GM19023 (cell line): Measurements from ENCODE around the gene CRYBB2.
"Not testable (repeated sequence)": the region's sequence is repeated elsewhere in the genome, so short reads cannot be mapped to it uniquely, and the experiment has no call there.

Experiments used
- ATAC-seq: cut with Tn5 transposase; IDR thresholded peaks from one replicate; pipeline ENCODE4 v1.9.1; 2021; ENCODE audit warnings: mild to moderate bottlenecking, moderate library complexity; ENCODE audit not compliant: unreplicated experiment

Gene CRYBB2, protein sequence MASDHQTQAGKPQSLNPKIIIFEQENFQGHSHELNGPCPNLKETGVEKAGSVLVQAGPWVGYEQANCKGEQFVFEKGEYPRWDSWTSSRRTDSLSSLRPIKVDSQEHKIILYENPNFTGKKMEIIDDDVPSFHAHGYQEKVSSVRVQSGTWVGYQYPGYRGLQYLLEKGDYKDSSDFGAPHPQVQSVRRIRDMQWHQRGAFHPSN

DNA sequence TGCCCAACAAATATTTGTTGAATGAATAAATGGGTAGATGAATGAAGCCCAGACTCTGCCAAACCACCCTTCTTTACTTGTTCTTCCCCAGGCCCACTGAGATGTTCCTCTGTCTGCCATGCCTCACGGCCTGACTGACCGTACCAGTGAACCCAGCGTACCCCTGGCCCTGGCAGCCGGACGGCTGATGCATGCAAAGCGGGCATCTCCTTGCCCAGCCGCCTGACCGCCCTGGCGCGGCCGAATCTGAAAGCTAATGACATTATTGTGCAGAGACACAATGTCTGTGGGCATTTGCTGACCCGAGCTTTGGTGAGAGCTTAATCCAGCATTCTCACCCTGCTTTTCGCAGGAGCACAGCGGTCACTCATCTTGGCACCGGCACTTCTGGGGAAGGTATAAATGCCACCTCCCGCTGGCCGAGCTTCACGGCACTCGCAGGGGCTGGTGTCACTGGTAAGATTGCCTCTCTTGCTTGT, at the start of gene CRYBB2:
CRYBB2 (plus strand) TSS at position 429 of the 479 bp plus-strand sequence. CDS start 1,791 bp downstream, outside the sequence.
- ATAC-seq, result no peak

DNA sequence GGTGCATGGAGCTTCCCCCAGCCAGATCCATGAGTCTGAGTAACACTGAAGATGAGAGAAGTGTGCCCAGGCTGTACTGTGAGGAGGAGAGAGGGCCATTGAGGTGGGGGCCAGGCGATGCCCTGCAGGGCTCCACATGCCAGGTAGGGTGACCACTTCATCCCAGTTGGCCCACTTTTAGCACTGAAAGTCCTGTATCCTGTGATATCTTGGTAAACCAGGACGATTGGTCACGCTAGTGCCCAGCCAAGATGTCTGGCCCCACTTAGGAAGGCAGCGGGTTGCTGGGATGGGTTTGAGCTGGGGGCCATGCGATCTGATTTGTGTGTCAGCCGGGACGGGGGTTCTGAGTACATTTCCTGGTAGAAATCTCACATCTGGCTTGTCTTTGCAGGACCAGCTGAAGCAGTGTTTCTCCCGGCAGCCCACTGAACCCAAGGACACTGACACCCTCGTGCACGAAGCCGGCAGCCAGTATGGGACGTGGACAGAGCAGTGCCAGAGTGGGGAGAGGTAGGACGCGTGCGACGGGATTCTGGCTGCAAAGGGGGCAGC, 48.9 kb upstream of the CRYBB2 start:
- ATAC-seq, result no peak

DNA sequence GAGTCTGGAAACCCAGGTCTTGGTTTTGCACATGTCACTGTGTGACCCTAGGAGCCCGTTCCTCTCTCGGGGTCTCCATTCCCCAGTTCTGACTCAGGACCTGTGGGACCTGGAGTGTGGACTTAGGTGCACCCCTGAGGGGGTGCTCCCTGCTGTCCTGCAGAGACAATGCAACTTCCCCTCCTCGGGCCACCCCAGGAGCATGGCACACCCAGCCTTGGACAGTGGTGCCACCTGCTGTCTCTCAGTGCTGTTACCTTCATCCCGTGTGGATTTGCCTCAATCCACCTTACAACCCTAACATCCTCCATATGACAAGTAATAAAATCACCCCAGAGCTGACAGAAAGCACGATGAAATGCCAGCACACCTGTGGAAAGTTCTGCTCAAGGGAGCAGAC, 47.3 kb upstream of the CRYBB2 start:
- no peak for ATAC-seq

DNA sequence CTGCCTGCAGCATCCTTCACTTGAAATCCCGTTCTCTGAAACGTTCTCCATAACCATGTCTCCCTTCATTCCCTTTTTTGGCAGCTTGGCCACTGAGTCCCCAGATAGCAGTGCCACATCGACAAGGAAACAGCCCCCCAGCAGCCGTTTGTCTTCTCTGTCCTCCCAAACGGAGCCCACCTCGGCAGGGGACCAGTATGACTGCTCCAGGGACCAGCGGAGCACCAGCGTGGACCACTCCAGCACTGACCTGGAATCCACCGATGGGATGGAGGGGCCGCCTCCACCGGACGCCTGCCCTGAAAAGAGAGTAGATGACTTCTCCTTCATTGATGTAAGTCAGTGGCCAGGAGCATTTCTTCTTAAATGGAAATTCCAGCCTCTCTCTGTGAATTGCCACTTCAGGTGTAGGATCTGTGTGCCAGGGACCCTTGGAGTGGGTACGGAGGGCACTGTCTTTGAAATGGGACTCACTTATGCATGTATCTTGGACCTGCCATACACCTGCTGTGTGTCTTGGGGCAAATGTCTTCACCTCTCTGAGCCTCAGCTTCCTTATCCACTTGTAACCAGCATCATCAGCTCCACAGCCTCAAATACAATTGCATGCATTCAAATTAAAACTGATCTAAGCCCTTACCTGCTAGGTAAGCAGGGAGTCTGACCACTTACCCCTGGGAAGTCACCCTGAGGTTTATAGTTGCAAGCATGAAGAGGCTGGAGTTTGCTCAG, 45.1 kb upstream of the CRYBB2 start:
- no peak for ATAC-seq

DNA sequence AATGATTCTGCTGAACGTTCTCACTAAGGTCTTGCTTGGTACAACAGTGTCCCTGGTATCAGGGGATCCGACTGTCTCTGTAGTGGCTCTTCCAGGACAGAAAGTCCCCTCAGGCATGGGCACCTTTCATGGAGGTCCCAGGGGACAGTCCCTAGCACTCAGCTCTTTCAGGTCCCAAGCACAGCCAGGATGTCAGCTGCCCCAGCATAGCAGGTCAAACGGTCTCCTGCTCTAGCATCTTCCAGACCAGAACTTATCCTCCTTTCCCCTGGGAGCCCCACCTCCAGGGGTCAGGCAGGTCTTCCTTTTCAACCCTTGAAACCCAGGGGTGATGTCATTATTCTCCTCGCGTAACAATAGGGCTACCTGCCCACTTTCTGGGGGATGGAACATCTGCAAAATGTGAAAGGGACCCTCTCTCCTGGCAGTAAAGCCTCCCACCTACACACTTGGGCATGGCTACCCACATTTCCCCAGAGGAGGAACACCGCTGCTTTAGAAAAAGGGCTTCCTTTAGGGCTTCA, 44.5 kb upstream of the CRYBB2 start:
- ATAC-seq, result no peak

DNA sequence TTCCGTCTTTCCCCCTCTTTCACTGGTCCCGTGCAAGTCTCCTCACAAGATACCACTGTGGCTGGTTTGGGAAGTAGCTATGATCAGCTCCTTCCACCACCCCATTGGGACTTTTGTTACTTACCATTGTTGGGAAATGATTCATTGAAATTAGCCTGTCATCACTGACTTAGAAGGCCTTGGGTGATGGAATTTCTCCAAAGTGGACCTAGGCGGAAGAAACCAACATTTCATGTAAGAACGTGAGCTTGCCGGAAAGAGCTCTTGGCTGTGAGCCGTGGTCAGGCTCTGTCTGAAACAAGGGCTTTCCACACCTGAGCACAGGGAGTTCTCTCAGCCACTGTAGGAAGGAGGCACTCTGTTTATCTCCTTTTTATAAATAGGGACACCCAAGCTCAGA, 43.3 kb upstream of the CRYBB2 start:
- ATAC-seq, result no peak

DNA sequence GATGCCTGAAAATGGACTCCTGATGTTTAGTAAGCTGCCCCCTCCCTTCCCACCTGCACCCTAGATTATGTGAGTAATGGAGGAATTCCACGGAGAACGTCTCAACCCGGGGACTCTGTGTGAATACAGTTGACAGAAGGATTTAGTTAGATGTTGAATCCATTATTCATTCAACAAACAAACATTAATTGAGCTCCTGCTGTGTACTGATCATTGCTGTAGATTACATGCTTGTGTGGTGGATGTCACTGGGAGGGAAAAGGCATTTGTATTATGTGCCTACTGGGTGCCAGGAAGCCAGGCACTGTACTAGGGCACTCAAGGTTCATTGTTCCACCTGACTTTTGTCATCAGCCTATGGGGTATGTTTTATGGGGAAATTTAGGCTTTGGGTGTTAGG, 42.6 kb upstream of the CRYBB2 start:
- ATAC-seq, result no peak

DNA sequence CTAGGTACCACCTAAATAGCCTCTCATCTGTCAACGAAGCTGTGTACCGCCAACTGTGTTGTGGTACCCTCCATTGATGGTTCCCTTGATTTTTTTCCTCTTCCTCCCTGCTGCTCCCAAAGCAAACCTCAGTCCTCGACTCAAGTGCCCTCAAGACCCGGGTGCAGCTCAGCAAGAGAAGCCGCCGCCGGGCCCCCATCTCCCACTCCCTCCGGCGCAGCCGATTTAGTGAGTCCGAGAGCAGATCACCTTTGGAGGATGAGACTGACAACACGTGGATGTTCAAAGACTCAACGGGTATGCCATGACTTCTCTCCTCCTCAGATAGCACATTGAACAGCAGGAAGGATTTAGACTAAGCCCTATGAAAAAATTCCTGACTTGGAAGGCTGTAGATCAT, 42.2 kb upstream of the CRYBB2 start:
- no peak for ATAC-seq

DNA sequence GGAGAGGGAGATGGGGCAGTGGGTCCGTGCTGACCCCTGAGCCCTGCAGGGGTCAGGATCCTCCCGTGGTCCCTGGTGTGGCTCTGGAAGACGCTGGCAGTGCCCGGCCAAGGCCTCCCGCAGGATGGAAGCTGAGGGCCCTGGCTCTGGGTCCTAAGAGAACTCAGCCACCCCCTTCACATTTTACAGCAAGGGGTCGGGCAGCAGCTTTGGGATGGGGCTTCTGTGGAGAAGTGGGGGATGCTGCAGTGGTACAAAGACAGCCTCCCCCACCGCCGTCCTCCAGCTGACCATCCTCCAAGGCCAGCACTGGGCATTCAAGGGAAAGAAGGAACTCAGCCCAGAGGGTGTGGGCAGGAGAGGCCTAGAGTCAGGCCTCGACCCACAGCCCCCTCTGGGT, 41.5 kb upstream of the CRYBB2 start:
- no peak for ATAC-seq

DNA sequence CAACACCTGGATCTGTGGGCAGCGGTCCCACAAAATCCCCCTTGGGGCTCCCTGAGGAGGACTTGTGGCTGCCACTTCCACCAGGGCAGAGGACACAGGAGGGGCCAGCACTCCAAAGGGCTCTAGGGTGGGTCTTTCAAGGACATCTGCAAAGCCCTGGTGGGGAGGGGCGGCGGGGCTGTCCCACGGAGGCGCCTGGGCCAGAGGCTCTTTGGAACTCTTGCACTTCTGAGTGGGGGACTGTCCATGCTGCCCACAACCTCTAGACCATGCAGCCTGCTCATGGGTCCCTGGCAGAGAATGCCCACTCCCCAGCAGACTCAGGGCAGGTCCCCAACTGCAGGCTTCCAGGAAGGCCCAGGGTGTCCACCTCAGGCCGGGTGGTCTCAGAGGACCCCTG, 41.1 kb upstream of the CRYBB2 start:
- not testable (repeated sequence) for ATAC-seq

DNA sequence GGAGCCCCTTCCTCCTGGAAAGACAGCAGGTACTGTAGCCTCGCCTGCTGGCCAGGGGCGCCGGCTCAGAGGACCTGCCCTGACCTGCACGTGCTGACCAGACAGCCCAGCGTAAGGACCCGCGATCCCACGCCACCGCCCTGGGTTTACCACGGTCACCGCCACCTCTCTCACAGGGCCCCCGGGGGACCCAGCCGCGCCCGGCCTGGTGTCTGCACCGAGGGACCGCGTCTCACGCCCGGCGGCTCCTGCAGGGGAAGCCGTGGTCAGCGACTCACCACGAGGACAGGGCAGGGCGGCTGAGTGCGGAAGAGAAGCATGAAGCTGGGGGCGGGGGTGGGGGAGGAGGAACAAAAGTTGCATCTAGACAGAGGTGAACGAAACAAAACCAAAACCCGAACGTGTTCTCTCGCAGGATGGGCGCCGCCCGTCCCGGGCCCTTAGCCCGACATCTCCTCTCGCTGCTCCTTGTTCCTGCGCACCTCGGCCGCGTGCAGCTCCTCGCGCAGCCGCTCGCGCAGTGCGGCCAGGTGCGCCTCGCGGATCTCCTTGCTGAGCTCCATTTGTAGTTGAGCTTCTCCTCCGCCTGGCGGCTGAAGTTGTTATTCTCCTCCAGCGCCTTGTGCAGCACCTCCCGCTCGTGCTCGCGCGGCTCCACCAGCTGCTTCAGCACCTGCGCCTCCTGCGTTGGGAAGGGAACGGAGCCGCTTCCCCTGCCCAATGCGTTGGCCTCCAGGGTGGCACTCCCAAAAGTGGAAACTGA, 40.4 kb upstream of the CRYBB2 start:
- ATAC-seq, result not testable (repeated sequence)

DNA sequence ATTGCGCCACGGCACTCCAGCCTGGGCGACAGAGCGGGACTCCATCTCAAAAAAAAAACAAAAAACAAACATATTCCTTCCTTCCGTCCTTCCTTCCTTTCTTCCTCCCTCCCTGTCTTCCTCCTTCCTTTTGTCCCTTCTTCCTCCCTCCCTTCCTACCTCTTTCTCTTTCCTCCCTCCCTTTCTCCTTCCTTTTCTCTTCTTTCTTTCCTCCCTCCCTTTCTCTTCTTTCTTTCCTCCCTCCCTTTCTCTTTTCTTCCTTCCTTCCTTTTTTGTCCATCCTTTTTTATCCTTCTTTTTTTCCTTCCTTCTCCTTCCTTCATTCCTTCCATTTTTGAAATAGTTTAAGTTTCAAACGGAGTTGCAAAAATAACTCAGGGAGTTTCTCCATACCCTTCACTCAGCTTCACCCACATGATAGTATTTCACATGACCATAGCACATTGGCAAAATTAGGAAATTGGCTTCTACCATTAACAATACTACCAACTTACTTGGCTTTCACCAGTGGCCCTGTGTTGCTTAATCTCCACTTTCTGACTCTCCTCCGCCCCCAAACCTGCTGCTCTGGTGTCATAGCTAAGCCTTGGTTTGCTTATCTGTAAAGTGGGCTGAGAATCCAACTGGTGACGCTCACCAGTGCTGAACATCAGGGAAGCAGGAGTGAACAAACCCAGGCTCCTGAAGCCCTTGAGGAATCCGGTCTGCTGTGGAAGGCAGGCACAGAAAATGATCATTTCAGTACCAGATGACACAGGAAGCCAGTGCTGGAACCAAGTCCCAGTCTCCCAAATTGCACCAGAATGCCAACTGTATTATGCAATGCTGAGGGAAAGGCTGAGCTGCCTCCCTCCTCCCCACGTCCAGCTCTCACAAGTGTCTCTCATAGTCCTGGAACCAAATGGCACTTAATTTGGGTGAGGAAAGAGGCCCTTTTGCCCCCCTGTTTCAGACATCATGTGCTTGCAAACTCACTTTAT, 37.0 kb upstream of the CRYBB2 start:
- ATAC-seq, result no peak

DNA sequence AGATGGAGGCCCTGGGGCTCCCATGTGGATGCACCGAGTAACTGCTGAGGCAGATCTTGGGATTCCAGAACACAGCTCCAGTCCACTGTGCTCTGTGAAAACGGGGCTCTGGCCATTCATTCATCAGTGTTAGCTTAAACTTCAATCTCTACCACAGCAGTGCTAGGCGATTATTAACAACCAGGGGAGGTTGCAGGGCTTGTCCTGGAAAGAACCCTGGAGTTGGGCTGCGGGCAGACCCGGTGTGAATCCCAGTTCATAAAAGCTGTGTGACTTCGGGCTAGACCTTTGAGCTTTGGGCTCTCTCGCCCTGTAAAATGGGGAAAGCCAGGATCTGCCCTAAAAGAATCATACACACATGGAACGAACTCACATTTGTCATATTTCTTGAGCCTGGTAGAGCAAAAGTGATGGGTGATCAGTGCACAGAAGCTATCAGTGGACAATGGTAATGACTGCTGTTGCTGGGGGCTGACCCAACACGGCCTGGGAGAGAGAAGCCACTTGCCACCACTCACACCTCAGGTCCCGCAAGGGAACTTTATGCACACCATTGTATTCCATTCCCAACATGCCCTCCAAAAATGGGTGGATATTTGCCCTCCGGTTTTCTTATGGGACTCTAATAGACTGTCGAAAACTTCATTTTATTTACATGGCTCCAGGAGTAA, 35.4 kb upstream of the CRYBB2 start:
- no peak for ATAC-seq

DNA sequence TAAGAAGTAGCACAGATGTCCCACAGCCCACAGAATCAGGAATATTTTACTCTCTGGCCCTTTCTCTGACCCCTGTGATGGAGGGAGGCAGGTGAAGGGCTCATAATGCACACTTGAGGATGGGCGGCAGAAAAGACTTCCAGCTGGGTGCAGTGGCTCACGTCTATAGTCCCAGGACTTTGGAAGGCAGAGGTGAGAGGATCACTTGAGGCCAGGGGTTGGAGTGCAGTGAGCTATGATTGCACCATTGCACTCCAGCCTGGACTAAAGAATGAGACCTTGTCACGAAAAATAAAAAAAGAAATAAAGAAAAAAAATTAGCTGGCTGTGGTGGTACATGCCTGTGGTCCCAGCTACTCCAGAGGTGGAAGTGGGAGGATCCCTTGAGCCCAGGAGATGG, 33.3 kb upstream of the CRYBB2 start:
- ATAC-seq, result no peak

DNA sequence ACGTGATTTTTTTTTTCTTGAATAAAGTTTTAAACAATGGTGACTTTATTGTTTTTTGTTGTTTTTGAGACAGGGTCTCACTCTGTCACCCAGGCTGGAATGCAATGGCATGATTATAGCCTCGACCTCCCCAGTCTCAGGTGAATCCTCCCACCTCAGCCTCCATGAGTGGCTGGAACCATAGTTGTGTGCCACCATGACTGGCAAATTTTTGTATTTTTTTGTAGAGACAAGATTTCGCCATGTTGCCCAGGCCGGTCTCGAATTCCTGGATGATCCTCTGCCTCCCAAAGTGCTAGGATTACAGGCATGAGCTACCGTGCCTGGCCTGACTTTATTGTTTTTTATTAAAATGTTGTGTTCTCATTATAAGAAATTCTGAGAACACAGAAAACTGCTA, 32.0 kb upstream of the CRYBB2 start:
- ATAC-seq, result no peak

DNA sequence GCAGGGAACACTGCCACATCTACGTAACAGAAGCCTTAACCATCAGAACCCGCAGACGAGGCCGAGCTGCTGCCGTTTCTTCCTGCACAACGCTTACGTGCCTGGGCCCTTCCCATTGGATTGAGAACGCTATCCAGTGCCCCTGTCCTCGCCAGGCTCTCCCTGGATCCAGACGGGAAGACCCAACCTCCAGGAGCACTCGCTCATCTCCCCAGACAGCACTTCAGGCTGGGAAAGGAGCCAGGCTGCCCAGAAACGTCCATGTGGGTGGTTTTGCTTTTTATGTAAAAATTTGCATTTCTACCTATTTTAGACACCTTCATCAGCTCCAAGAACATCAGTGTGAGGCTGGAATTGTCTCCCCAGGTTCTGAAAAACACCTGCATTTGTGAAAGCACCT, 27.0 kb upstream of the CRYBB2 start:
- no peak for ATAC-seq

DNA sequence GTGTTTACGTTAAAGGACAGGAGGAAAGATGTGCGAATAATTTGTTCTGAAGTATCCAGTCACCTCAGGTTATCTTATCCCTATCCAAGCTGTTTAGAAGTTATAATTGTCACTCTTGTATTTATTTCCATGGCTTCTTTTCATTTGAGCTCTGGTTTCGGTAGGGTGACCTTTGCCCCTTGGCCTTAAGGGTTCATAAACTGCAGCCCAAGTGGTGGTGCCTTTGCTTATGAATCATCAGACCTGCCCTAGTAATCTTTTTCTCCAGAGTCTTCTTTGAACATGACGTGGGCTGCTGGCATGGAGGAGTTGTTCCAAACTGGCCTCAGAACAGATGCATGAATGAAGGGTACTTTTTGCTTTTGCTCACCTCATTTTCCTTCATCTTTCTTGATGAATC, 26.3 kb upstream of the CRYBB2 start:
- ATAC-seq, result no peak

DNA sequence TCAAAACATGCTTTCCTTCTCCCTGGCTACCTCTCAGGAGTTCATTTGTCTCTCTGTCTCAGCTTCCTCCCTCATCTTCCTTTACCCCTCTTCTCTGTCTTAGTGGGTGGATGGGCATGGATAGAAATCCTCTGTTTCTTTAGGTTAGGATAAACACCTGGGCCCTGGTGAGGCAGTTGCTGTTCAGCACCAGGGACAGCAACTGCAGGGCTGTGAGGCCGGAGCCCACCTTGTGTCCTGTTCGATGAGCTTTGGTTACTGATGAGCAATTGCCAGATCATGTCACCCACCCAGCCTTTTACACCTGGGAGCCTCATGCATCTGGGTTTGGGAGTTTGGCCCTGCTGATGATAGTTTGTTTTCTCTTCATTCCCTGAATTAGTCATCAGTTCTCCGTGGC, 25.9 kb upstream of the CRYBB2 start:
- ATAC-seq, result no peak

DNA sequence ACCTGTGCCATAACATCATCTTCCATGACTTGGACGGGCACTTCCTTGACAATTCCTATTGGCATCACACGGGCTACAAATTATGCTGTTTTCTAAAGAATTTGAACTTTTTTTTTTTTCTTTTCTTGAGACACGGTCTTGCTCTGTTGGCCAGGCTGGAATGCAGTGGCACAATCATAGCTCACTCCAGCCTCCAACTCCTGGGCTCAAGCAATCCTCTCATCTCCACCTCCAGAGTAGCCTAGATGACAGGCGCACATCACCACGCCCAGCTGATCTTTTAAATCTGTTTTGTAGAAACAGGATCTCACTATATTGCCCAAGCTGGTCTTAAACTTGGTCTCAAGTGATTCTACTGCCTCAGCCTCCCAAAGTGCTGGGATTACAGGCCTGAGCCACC, 23.1 kb upstream of the CRYBB2 start:
- ATAC-seq, result no peak

DNA sequence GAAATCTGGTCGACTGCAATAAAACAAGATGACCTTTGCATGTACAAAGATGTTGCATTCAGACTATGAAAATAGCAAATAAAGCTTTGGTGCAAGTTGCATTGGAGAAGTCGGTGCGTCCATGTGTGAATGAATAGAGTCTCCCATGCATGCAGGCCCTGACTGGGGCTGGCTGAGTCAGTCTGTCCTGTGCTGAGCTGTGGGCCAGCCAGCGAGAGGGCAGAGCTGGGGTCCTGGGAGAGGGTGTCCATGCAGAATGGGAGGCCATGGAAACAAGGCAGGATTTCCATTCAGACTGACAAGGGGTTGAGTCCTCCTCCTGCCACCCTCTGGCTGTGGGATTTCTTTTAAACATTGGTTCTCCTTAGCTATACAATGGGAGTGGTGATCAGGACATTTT, 22.1 kb upstream of the CRYBB2 start:
- no peak for ATAC-seq
